ENCODE results near the gene RAB24. TPM values are rescaled to one million over a fixed set of nuclear protein-coding genes. Genes with fewer than 3 reads are reported as not detected.

RAB24 gene
- total RNA-seq (2022; extraction: Qiagen RNA extraction) = 20.6 to 25.3 TPM (median 24.0 TPM) in 5 replicates

GRCh38 chr5:177303121-177303924 lies at the start of gene RAB24, which contains the start of gene PRELID1:
Gene RAB24 (minus strand): TSS chr5:177303719. CDS start chr5:177303288, 431 bp downstream.
Gene PRELID1 (plus strand): TSS chr5:177303799. CDS start chr5:177303986, 187 bp downstream.

GRCh38 chr5:177351392-177352329 lies 48.1 kb upstream of the RAB24 start, which contains the start of gene LMAN2:
Gene LMAN2 (minus strand): TSS chr5:177351668. CDS start chr5:177351647, 21 bp downstream.

GRCh38 chr5:177311723-177312648 lies 8.5 kb upstream of the RAB24 start, which contains the start of gene MXD3:
Gene MXD3 (minus strand): TSS chr5:177311898. CDS start chr5:177311830, 68 bp downstream.

Other genes starting within 250 kb of the RAB24 start
- gene FGFR4, start 216.8 kb downstream of the RAB24 start, total RNA-seq (2022; extraction: Qiagen RNA extraction) = 18.9 to 22.4 TPM (median 21.7 TPM) in 5 replicates
- 17.1 to 25.5 TPM (median 19.8 TPM) in 5 replicates for gene NSD1, start 169.9 kb downstream of the RAB24 start, total RNA-seq (2022; extraction: Qiagen RNA extraction)
- 270 to 377 TPM (median 369 TPM) in 5 replicates for gene PRELID1, start 80 bp upstream of the RAB24 start, total RNA-seq (2022; extraction: Qiagen RNA extraction)
- gene MXD3, start 8.2 kb upstream of the RAB24 start, total RNA-seq (2022; extraction: Qiagen RNA extraction) = 11.9 to 20.1 TPM (median 18.7 TPM) in 5 replicates
- gene LMAN2, start 47.9 kb upstream of the RAB24 start, total RNA-seq (2022; extraction: Qiagen RNA extraction) = 185 to 298 TPM (median 190 TPM) in 5 replicates
- 3.0 to 5.8 TPM (median 5.6 TPM) in 5 replicates for gene RGS14, start 54.2 kb upstream of the RAB24 start, total RNA-seq (2022; extraction: Qiagen RNA extraction)
- not detected in 5 replicates for gene SLC34A1, start 80.7 kb upstream of the RAB24 start, total RNA-seq (2022; extraction: Qiagen RNA extraction)
- gene PFN3, start 96.9 kb upstream of the RAB24 start, total RNA-seq (2022; extraction: Qiagen RNA extraction) = not detected in 5 replicates
- gene F12, start 105.8 kb upstream of the RAB24 start, total RNA-seq (2022; extraction: Qiagen RNA extraction) = 14.2 to 24.1 TPM (median 22.1 TPM) in 5 replicates
- 23.1 to 27.6 TPM (median 26.2 TPM) in 5 replicates for gene GRK6, start 123.0 kb upstream of the RAB24 start, total RNA-seq (2022; extraction: Qiagen RNA extraction)
- gene PRR7, start 143.1 kb upstream of the RAB24 start, total RNA-seq (2022; extraction: Qiagen RNA extraction) = 11.3 to 32.8 TPM (median 30.9 TPM) in 5 replicates
- gene DBN1, start 169.9 kb upstream of the RAB24 start, total RNA-seq (2022; extraction: Qiagen RNA extraction) = 54.3 to 70.9 TPM (median 65.2 TPM) in 5 replicates
- gene PDLIM7, start 193.9 kb upstream of the RAB24 start, total RNA-seq (2022; extraction: Qiagen RNA extraction) = 68.0 to 88.6 TPM (median 79.2 TPM) in 5 replicates
- gene DOK3, start 206.1 kb upstream of the RAB24 start, total RNA-seq (2022; extraction: Qiagen RNA extraction) = 2.7 to 6.1 TPM (median 3.8 TPM) in 5 replicates
- 95.4 to 135 TPM (median 109 TPM) in 5 replicates for gene DDX41, start 213.2 kb upstream of the RAB24 start, total RNA-seq (2022; extraction: Qiagen RNA extraction)

Measured in A549 treated with Hydrocortisone at 1 μM for 4 hours (cell line).